GM18867 (cell line): ENCODE measurements around the gene FAM162A.
"Not testable (repeated sequence)": the region's sequence is repeated elsewhere in the genome, so short reads cannot be mapped to it uniquely, and the experiment has no call there.

Source experiments
- ATAC-seq: cut with Tn5 transposase; IDR thresholded peaks from one replicate; pipeline ENCODE4 v1.9.1; 2021; ENCODE audit warnings: mild to moderate bottlenecking, moderate library complexity; ENCODE audit not compliant: unreplicated experiment

FAM162A gene

DNA sequence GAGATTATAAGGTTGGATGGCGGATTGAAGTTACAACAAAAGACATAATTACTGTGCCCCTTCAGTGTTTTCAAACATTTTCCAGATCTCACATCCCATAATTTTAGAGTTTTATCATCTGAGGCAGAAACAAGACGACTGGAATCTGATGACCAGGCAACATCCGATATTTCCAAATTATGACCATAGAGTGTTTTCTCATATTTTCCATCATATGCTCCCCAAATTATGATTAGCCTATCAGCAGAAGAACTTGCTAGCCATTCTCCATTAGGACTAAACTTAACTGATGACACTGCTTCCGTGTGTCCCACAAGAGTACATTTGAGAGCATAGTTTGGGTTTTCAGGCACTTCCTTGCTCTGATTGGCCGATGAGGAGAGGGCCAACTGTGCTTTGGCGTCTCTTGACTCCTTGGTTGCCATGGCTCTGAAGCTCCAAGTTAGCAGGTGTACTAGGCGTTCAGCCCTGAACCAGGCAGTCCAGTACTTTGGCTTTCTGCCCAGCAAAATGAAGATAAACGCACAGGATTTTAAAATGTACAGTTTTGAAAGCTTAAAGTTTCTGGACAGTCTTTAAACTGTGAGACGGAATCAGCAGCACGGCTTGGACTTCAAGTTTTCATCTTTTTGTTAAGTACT is 31.2 kb downstream of the FAM162A start:
- ATAC-seq, result peak; percentile 50

DNA sequence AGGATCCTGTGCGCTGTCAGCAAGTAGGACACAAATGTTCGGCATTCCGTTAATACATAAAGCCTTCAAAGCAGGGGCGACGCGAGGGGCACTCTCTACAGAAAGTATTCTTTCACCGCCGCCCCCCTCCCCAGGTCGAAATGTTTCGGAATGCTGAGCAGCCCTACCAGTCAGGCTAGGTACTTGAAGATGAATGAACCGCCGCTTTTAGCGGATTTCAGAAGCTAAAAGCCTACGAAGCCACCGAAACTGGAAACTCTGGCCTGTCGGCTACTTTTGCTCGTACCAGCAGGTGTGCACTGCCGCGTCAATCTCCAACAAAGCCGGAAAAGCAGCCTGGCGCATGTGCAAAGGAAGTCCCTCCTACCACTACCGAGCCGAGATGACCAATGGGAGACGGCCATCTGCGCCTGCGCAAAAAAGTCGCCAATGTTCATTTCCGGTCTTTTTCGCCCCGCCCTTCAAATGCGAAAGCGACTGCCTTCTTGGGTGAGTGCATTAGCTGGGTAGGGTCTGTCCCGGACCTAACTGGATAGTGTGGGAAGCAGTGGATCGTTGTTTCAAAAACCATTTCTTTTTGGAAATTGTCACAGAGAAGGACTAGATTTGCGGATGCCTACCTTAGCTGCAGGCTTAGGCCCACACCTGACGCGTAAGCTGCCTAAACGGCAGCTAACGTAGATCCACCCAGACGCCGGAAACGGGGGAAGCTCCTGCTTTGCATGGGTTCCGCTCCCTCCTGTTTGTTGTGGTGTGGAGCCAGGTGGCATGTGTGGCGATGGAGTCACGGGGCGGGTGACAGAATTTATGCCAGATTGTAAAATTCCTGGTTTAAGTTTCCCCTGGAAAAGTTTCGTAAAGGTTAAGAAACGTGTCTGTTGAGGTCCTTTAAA is 32.0 kb downstream of the FAM162A start, which contains the start of gene WDR5B:
TSS of gene WDR5B (minus strand) at position 301 of the 893 bp plus-strand sequence. CDS start 534 bp downstream, outside the sequence.
- peak; percentile 86 for ATAC-seq

- ATAC-seq, result no peak
These were observed 33.0 kb downstream of the FAM162A start for GRCh38 chr3:122416966-122417365.

- ATAC-seq, result no peak
These were observed 37.1 kb downstream of the FAM162A start for GRCh38 chr3:122421101-122421500.

- no peak for ATAC-seq
These were observed 37.9 kb downstream of the FAM162A start for GRCh38 chr3:122421836-122422235.

GRCh38 chr3:122427857-122428471 is 44.0 kb downstream of the FAM162A start:
- ATAC-seq, result no peak

DNA sequence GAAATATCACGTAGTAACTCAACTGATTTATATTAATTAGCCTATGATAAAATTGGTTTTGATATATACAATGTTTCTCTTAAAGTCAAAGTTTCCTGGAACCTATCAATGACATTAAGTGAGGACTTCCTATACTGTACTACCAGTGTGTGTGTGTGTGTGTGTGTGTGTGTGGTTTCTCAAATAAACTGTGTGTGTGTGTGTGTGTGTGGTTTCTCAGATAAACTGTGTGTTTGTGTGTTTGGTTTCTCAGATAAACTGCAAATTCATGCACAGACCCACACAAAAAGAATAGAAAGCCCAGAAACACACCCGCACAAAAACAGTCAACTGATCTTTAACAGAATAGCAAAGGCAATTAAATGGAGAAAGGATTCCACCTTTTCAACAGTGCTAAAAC is 46.4 kb downstream of the FAM162A start:
- no peak for ATAC-seq

DNA sequence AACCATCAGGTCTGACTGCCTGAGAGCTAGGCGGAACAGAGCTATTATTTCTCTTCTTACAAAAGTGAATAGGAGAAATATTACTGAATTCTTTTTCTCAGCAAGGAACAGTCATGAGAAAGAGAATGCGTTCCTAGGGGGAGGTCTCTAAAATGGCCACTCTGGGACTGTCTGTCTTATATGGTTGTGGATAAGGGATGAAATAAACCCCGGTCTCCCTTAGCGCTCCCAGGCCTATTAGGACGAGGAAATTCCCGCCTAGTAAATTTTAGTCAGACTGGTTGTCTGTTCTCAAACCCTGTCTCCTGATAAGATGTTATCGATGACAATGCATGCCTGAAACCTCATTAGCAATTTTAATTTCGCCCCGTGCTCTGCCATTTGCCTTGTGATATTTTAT is 52.0 kb downstream of the FAM162A start:
- ATAC-seq, result no peak

DNA sequence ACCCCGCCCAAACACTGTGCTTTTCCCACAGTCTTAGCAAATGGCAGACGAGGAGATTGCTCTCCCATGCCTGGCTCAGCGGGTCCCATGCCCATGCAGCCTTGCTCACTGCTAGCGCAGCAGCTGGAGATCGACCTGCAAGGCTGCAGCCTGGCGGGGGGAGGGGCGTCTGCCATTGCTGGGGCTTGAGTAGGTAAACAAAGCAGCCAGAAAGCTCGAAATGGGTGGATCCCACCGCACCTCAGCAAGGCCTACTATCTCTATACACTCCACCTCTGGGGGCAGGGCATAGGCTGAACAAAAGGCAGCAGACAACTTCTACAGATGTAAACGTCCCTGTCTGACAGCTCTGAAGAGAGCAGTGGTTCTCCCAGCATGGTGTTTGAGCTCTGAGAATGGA is 59.1 kb downstream of the FAM162A start:
- ATAC-seq, result no peak

DNA sequence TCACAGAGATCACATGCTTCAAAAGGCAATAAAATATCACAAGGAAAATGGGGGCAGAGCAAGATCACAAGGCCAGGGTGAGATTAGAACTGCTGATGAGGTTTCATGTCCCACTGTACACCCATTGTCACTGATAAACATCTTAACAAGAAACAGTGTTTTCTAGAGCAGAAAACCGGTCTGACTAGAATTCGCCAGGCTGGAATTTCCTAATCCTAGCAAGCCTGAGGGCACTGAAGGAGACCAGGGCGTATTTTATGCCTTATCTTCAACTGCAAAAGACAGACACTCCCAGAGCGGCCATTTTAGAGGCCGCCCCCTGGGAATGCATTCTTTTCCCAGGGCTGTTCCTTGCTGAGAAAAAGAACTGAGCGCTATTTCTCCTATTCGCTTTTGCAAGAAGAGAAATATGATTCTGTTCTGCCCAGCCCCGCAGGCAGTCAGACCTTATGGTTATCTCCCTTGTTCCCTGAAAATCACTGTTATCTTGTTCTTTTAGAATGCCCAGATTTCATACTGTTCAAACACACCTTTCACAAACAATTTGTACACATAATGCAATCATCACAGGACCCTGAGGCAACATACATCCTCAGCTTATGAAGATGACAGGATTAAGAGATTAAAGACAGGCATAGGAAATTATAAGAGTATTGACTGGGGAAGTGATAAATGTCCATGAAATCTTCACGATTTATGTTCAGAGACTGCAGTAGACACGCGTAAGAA is 59.9 kb downstream of the FAM162A start:
- ATAC-seq, result not testable (repeated sequence)

GRCh38 chr3:122444491-122444887 is 60.5 kb downstream of the FAM162A start:
- not testable (repeated sequence) for ATAC-seq

DNA sequence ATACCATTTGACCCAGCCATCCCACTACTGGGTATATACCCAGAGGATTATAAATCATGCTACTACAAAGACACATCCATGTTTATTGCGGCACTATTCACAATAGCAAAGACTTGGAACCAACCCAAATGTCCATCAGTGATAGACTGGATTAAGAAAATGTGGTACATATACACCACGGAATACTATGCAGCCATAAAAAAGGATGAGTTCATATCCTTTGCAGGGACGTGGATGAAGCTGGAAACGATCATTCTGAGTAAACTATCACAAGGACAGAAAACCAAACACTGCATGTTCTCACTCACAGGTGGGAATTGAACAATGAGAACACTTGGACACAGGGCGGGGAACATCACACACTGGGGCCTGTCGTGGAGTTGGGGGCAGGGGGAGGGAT is 64.2 kb downstream of the FAM162A start:
- ATAC-seq, result not testable (repeated sequence)

- no peak for ATAC-seq
These were observed 67.4 kb downstream of the FAM162A start for GRCh38 chr3:122451371-122451770.

- ATAC-seq, result no peak
These were observed 72.1 kb downstream of the FAM162A start for GRCh38 chr3:122456074-122456473.

GRCh38 chr3:122457706-122458105 is 73.7 kb downstream of the FAM162A start:
- no peak for ATAC-seq

DNA sequence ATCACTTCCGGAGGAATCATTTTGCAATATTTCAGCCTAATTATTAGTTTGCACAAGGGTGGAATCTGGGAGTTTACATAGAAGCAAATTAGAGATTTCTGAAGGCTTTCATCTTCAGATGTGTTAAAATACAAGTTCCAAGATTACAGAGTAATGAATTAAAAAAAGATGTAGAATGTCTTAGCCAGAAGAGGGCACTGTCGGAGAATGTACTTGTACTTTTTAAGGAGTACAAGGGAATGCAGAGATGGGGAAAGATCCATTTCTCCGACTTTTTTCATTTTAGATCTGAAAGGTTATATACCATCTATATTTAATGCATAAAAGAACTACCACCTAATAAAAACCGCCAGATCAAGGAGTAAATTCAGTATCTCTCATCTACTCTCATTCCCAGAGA is 75.0 kb downstream of the FAM162A start:
- no peak for ATAC-seq

- ATAC-seq, result no peak
These were observed 77.8 kb downstream of the FAM162A start for GRCh38 chr3:122461806-122462205.
